ENCODE results near the gene PLA2G4F. TPM values are rescaled to one million over a fixed set of nuclear protein-coding genes. Genes with fewer than 3 reads are reported as not detected.

PLA2G4F gene
- total RNA-seq, 6 donors from 2014 or later: 57.8 to 162 (median 99.8) TPM

DNA sequence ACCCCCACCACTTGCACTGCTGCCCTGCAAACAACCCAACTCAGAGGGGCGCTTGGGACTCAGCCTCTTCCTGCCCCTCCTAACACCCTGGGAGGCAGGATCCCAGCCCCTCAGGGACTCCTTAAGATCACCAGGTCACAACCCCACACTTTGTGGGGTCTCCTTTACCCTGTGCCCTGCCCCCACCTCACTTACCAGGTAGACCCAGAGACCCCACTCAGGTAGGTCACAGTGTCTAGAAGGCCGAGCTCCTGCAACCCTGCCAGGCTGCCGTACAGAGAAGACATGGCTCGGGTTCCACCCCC, 9.1 kb downstream of the PLA2G4F start:
- Histone ChIP-seq H3K4me1 (peaks cover 8 to 21% (median 11%) of the 10 kb centered on the region in 4 donors), H3K27ac (no peak overlapping the region), H3K4me3 (no peak overlapping the region), H3K27me3 (no peaks in the 10 kb centered on the region), H3K9me3 (no peaks in the 10 kb centered on the region), H3K36me3 (no peaks in the 10 kb centered on the region)
- WGBS, 2 donors: 93 to 96% methylated on average over 3 to 4 of the region's 4 CpGs
- no peak for ATAC-seq (ENCODE audit: low FRiP score in 2 of 2)
- DNase-seq: no peak
- TF ChIP-seq POLR2A (IDR thresholded peaks at IDR 0.05): peak in 1 of 4 donors; percentile 2
- TF ChIP-seq, protein P1, sequence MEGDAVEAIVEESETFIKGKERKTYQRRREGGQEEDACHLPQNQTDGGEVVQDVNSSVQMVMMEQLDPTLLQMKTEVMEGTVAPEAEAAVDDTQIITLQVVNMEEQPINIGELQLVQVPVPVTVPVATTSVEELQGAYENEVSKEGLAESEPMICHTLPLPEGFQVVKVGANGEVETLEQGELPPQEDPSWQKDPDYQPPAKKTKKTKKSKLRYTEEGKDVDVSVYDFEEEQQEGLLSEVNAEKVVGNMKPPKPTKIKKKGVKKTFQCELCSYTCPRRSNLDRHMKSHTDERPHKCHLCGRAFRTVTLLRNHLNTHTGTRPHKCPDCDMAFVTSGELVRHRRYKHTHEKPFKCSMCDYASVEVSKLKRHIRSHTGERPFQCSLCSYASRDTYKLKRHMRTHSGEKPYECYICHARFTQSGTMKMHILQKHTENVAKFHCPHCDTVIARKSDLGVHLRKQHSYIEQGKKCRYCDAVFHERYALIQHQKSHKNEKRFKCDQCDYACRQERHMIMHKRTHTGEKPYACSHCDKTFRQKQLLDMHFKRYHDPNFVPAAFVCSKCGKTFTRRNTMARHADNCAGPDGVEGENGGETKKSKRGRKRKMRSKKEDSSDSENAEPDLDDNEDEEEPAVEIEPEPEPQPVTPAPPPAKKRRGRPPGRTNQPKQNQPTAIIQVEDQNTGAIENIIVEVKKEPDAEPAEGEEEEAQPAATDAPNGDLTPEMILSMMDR (IDR thresholded peaks at IDR 0.05): no peak

DNA sequence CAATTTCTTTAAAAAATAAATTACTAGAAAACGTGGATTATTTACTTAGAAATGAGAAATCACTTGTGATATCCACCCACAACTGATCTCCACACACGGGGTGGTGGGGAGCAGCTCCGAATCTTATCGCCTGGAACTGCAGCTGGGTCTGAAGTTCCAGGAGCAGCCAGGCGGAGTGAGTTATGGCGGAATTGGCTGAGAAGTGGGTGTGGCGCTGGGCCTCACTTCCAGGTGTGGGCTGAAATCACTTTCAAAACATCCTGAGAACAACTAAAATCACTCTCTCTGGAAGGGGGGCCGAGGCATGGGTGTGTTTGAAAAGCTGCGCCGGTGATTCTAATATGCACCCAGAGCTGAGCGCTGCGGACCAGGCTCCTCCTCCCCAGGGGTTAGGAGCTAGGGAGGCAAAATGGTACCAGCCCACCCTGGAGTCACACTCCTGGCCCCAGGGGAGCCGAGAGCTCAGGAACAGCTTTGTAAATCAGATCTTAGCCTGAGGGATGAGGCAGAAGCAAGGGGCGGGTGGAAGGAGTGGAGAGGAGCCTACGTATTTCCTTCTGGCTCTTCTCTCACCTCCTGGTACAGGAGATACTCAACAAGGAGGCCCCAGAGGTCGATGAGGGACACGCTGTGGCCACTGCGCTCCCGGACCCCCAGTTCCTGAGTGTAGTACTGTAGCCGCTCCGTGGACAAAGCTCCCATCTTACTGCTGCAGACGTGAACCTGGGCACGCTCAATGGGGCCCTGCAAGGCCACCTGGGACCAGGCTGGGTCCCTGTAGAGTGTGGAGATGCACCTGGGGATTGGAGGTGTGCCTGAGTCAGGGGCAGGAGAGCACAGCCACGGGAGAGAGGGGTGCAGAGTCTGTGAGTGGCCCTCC, 9.6 kb downstream of the PLA2G4F start:
- TF ChIP-seq POLR2AphosphoS5 (IDR thresholded peaks at IDR 0.05) (no peak), EP300 (IDR thresholded peaks at IDR 0.05) (no peak), POLR2A (IDR thresholded peaks at IDR 0.05) (peak in 1 of 4 donors; percentile 10)
- TF ChIP-seq, protein P1 (IDR thresholded peaks at IDR 0.05): no peak
- Histone ChIP-seq H3K36me3 (peaks cover 0 to 3% (median 0%) of the 10 kb centered on the region in 4 donors), H3K27ac (no peak overlapping the region), H3K9me3 (no peaks in the 10 kb centered on the region), H3K27me3 (no peaks in the 10 kb centered on the region), H3K4me3 (no peak overlapping the region), H3K4me1 (peaks cover 6 to 16% (median 9%) of the 10 kb centered on the region in 4 donors)
- ATAC-seq (ENCODE audit: low FRiP score in 2 of 2) (no peak), DNase-seq (peak in 1 of 2 donors; percentile 48)
- WGBS, 2 donors: 84 to 86% methylated on average over 15 to 24 of the region's 24 CpGs

DNA sequence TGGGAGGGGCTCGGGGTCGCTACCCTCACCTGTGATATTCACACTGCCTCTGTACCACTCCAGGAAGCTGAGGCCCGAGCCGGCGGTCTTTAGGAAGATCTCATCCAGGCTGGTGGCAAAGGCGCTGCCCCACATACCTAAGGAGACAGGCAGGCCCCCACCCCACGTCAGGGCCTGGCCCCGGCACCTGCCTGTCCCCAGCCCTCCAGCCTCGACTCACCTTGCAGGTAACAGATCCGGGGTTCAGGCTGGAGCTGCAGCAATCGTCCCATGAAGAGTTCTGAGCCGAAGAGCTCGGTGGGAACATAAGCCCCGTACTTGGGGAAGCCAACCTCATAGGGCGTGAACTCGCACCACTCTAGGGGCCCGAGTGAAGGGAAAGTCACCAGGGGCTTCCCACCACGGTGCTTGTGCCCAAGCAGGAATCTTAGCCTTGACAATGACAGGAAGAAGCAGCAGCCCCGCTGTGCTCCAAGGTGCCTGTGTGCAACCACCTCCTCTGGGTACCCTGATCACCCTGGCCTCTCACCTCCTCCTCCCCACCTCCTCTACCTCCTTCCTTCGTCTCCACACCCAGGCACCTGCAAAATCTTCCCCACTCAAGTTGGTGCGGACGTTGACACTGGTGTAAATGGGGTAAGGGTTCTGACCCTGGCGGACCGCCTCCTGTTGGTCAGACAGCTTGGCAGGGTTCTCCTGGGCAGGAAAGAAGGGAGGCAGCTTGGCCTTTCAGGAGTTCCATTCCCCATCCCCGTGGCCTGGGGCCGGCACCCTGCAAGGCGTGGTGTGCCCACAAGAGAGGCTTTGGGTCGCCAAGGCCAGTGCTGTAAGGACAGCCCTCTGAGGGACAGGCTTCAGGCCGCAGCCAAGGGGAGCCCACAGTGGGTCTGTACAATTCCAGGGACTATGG, 10.6 kb downstream of the PLA2G4F start:
- 85 to 92% methylated on average over 10 to 29 of the region's 29 CpGs for WGBS, 2 donors
- no peak for ATAC-seq (ENCODE audit: low FRiP score in 2 of 2)

DNA sequence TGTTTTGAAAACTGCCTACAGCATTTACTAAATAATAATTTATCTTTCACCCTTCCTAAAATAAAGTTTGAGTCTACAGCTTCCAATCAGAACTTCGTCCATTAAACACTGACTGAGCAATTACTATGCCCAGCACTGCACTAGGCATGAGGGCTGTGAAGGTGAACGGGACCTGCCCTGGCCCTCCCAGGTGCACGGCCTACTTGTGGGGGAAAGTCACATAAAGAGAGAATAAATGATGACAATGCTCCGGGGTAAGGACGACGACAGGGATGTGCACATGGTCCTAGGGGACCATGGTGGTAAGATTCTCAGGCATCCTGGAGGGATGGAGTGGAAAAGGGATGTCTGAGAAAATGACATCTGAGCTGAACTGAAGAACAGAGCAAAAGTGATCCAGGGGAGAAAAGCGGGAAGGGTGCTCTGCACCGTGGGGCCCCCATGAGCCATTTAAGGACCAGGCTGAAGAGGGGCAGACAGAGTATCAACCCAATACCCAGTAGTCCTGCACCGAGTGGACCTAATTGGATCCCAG, 11.5 kb downstream of the PLA2G4F start:
- no peak overlapping the region for H3K4me3 ChIP-seq
- H3K4me1 ChIP-seq: no peaks in the 10 kb centered on the region
- no peak for ATAC-seq (ENCODE audit: low FRiP score in 2 of 2)
- no peak overlapping the region for H3K27ac ChIP-seq
- peaks cover 0 to 3% (median 0%) of the 10 kb centered on the region in 4 donors for H3K36me3 ChIP-seq
- no peaks in the 10 kb centered on the region for H3K9me3 ChIP-seq
- no peak for DNase-seq
- H3K27me3 ChIP-seq: no peaks in the 10 kb centered on the region
- 81 to 88% methylated on average over 9 of the region's 9 CpGs for WGBS, 2 donors
- TF ChIP-seq POLR2AphosphoS5 (IDR thresholded peaks at IDR 0.05) (no peak), EP300 (IDR thresholded peaks at IDR 0.05) (no peak), POLR2A (IDR thresholded peaks at IDR 0.05) (no peak)
- TF ChIP-seq, protein P1 (IDR thresholded peaks at IDR 0.05): no peak

More for the DNA sequence above, 10.6 kb downstream of the PLA2G4F start:
- no peaks in the 10 kb centered on the region for H3K9me3 ChIP-seq
- TF ChIP-seq POLR2AphosphoS5 (IDR thresholded peaks at IDR 0.05) (no peak), POLR2A (IDR thresholded peaks at IDR 0.05) (no peak), EP300 (IDR thresholded peaks at IDR 0.05) (no peak)
- TF ChIP-seq, protein P1 (IDR thresholded peaks at IDR 0.05): no peak
- peak in 1 of 2 donors; percentile 64 for DNase-seq
- H3K27ac ChIP-seq: no peak overlapping the region
- H3K4me3 ChIP-seq: no peak overlapping the region
- peaks cover 0 to 6% (median 0%) of the 10 kb centered on the region in 4 donors for H3K4me1 ChIP-seq
- H3K36me3 ChIP-seq: peaks cover 0 to 3% (median 0%) of the 10 kb centered on the region in 4 donors
- no peaks in the 10 kb centered on the region for H3K27me3 ChIP-seq
